SJSA1 (cell line): ENCODE results near the gene UBE2D2. TPM values are rescaled to one million over a fixed set of nuclear protein-coding genes. Genes with fewer than 3 reads are reported as not detected.
"Not testable (repeated sequence)": the region's sequence is repeated elsewhere in the genome, so short reads cannot be mapped to it uniquely, and the experiment has no call there.

Experiments used
- DNase-seq, 2 experiments: peaks; one replicate each; pipeline ENCODE4 v3.0.0-alpha.2; 2015 to 2020; ENCODE audit warnings: low spot score in 2 of 2, low read depth in 1 of 2
- H3K27ac ChIP-seq: fragments of 250-450 bp; sonication (Bioruptor Pico); 2 replicates; pipeline ENCODE4 v1.5.1; 2020; ENCODE audit warnings: mild to moderate bottlenecking, moderate library complexity
- H3K27me3 ChIP-seq: fragments of 250-450 bp; sonication (Bioruptor Pico); replicated peaks from 2 replicates; pipeline ENCODE4 v1.5.1; 2020; ENCODE audit warnings: mild to moderate bottlenecking, moderate library complexity
- H3K36me3 ChIP-seq: fragments of 250-450 bp; sonication (Bioruptor Pico); 2 replicates; pipeline ENCODE4 v1.5.1; 2020; ENCODE audit warnings: mild to moderate bottlenecking
- H3K4me1 ChIP-seq: fragments of 250-450 bp; sonication (Bioruptor Pico); replicated peaks from 2 replicates; pipeline ENCODE4 v1.6.1; 2021; ENCODE audit warnings: mild to moderate bottlenecking
- H3K4me3 ChIP-seq: fragments of 250-450 bp; sonication (Bioruptor Pico); 2 replicates; pipeline ENCODE4 v1.5.1; 2020; ENCODE audit warnings: mild to moderate bottlenecking
- H3K9me3 ChIP-seq: fragments of 250-450 bp; sonication (Bioruptor Pico); replicated peaks from 2 replicates; pipeline ENCODE4 v1.5.1; 2020; ENCODE audit warnings: mild to moderate bottlenecking
- total RNA-seq: library from RNA; depleted of rRNA; stranded (reverse); fragments of >200 nt; shearing (Covaris generic); gene quantifications from 2 replicates; pipeline ENCODE4 v1.2.3, GENCODE V29; 2014

Gene UBE2D2
- total RNA-seq, 1 experiment from 2014 or later, result 159 TPM

DNA sequence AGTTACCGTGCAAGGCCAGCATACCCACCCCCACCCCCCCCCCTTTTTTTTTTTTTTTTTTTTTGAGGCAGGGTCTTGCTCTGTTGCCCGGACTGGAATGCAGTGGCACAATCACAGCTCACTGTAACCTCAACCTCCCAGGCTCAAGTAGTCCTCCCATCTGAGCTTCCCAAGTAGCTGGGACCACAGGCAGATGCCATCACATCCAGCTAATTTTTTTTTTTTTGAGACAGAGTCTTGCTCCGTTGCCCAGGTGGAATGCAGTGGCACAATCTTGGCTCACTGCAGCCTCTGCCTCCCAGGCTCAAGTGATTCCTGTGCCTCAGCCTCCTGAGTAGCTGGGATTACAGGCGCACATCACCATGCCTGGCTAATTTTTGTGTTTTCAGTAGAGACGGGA is 64.3 kb downstream of the UBE2D2 start:
- H3K4me1 ChIP-seq, H3K27me3 ChIP-seq, H3K9me3 ChIP-seq, H3K4me3 ChIP-seq, H3K27ac ChIP-seq, DNase-seq: not testable (repeated sequence)
- peaks cover 84% of the 10 kb centered on the region for H3K36me3 ChIP-seq

DNA sequence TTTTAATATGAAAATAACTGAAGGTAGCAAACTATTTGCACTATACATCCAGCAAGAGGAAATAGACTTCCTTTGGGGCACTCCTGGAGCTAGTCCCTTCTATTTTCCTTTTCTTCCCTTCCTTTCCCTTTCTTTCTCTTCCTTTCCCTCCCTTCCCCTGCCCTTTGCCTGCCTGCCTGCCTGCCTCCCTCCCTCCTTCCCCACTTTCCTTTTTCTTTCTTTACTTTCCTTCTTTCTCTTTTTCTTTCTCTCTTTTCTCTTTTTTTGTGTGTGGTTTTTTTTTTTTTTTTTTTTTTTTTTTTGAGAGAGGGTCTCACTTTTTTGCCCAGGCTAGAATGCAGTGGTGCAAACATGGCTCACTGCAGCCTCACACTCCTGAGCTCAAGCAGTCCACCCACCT is 69.7 kb downstream of the UBE2D2 start:
- Histone ChIP-seq H3K9me3 (no peaks in the 10 kb centered on the region), H3K4me1 (peaks cover 12% of the 10 kb centered on the region), H3K27me3 (no peaks in the 10 kb centered on the region), H3K36me3 (peaks cover 44% of the 10 kb centered on the region), H3K27ac (no peak overlapping the region), H3K4me3 (no peak overlapping the region)
- no peak for DNase-seq

DNA sequence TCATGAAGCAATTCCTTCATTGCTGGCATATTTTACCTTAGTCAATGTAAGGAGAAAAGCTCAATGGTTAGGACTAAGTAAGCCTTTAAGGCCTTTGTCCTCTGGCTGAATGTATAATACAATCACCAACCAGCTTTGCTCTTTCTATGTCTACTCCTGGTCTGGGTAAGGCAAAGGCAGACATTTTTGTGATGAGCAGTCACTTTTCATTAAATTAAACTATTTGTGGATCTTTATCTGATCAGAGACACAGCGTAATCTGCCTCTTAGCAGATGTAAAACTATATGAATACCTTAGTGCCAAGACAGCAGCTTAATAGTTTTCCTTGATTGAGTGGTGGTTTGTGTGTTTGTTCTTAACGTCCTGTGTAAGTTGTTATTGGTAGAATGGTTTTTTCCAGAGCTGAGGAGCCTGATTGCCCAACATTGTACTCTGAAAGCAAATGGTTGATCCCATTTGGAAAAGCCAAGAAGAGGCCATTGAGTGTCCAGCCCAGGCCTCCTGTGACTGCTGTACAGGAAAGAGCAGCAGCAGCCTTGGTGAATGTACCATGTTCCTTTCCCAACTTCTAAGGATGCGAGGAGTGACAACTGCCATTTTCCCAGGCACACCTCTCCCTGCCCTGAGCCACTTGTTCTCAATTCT is 70.5 kb downstream of the UBE2D2 start:
- peaks cover 20% of the 10 kb centered on the region for H3K4me1 ChIP-seq
- peaks cover 36% of the 10 kb centered on the region for H3K36me3 ChIP-seq
- no peaks in the 10 kb centered on the region for H3K9me3 ChIP-seq
- H3K27ac ChIP-seq, result no peak overlapping the region
- H3K4me3 ChIP-seq, result no peak overlapping the region
- H3K27me3 ChIP-seq, result no peaks in the 10 kb centered on the region
- peak in 1 of 2 experiments; percentile 36 for DNase-seq

GRCh38 chr5:139633295-139634027 is 72.3 kb downstream of the UBE2D2 start:
- no peaks in the 10 kb centered on the region for H3K27me3 ChIP-seq
- no peak overlapping the region for H3K27ac ChIP-seq
- H3K9me3 ChIP-seq, result no peaks in the 10 kb centered on the region
- peak; percentile 77 to 80 for DNase-seq
- peaks cover 37% of the 10 kb centered on the region for H3K4me1 ChIP-seq
- H3K36me3 ChIP-seq, result peaks cover 18% of the 10 kb centered on the region
- no peak overlapping the region for H3K4me3 ChIP-seq

DNA sequence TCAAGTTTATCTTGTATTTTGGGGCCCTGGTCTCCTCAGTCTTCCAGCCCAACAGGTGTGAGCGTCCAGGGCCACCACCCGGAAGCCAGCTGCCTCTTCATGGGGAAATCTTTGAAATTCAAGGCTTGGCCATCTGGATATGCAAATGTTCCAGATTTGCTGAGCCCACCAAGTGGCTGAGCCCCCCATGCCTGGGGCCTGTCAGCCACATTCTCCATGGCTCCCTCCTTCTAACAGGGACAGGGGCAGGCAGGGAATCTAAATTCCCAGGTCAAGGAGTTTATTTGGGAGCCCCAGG is 72.8 kb downstream of the UBE2D2 start:
- no peak overlapping the region for H3K4me3 ChIP-seq
- H3K4me1 ChIP-seq, result peaks cover 41% of the 10 kb centered on the region

GRCh38 chr5:139634541-139634940 is 73.4 kb downstream of the UBE2D2 start:
- H3K27me3 ChIP-seq, result no peaks in the 10 kb centered on the region
- H3K4me3 ChIP-seq, result no peak overlapping the region
- H3K27ac ChIP-seq, result no peak overlapping the region
- peaks cover 9% of the 10 kb centered on the region for H3K36me3 ChIP-seq
- peak in 1 of 2 experiments; percentile 36 for DNase-seq
- no peaks in the 10 kb centered on the region for H3K9me3 ChIP-seq
- H3K4me1 ChIP-seq, result peaks cover 41% of the 10 kb centered on the region

More for the DNA sequence above, 72.8 kb downstream of the UBE2D2 start:
- Histone ChIP-seq H3K36me3 (peaks cover 14% of the 10 kb centered on the region), H3K9me3 (no peaks in the 10 kb centered on the region), H3K27me3 (no peaks in the 10 kb centered on the region), H3K27ac (no peak overlapping the region)
- peak in 1 of 2 experiments; percentile 31 for DNase-seq

- DNase-seq, result peak in 1 of 2 experiments; percentile 30
These were observed 74.1 kb downstream of the UBE2D2 start for GRCh38 chr5:139635191-139635590.

GRCh38 chr5:139635606-139636206 is 74.6 kb downstream of the UBE2D2 start:
- no peaks in the 10 kb centered on the region for H3K27me3 ChIP-seq
- no peak overlapping the region for H3K4me3 ChIP-seq
- H3K36me3 ChIP-seq, result no peaks in the 10 kb centered on the region
- no peak overlapping the region for H3K27ac ChIP-seq
- no peaks in the 10 kb centered on the region for H3K9me3 ChIP-seq
- H3K4me1 ChIP-seq, result peaks cover 45% of the 10 kb centered on the region
- peak; percentile 88 to 98 for DNase-seq

More at GRCh38 chr5:139635191-139635590, 74.1 kb downstream of the UBE2D2 start:
- Histone ChIP-seq H3K27me3 (no peaks in the 10 kb centered on the region), H3K36me3 (peaks cover 4% of the 10 kb centered on the region; the same call in 1 of the 2 replicates), H3K9me3 (no peaks in the 10 kb centered on the region), H3K4me3 (no peak overlapping the region), H3K4me1 (peaks cover 45% of the 10 kb centered on the region), H3K27ac (no peak overlapping the region)

GRCh38 chr5:139636207-139636792 is 75.2 kb downstream of the UBE2D2 start:
- Histone ChIP-seq H3K27me3 (no peaks in the 10 kb centered on the region), H3K4me3 (no peak overlapping the region), H3K9me3 (no peaks in the 10 kb centered on the region), H3K27ac (no peak overlapping the region), H3K36me3 (no peaks in the 10 kb centered on the region), H3K4me1 (peaks cover 45% of the 10 kb centered on the region)
- DNase-seq, result peak; percentile 38 to 48

- peaks cover 45% of the 10 kb centered on the region for H3K4me1 ChIP-seq
These were observed 75.9 kb downstream of the UBE2D2 start for GRCh38 chr5:139636975-139637408.

GRCh38 chr5:139637438-139638089 is 76.4 kb downstream of the UBE2D2 start:
- DNase-seq, result peak; percentile 84 to 92
- no peaks in the 10 kb centered on the region for H3K9me3 ChIP-seq
- peak overlapping the region; percentile 44 for H3K4me3 ChIP-seq
- no peaks in the 10 kb centered on the region for H3K36me3 ChIP-seq
- H3K27ac ChIP-seq, result peak overlapping the region; percentile 72
- H3K4me1 ChIP-seq, result peaks cover 45% of the 10 kb centered on the region
- H3K27me3 ChIP-seq, result no peaks in the 10 kb centered on the region

More at GRCh38 chr5:139636975-139637408, 75.9 kb downstream of the UBE2D2 start:
- Histone ChIP-seq H3K27me3 (no peaks in the 10 kb centered on the region), H3K36me3 (no peaks in the 10 kb centered on the region), H3K4me3 (peak overlapping the region; percentile 44), H3K27ac (no peak overlapping the region), H3K9me3 (no peaks in the 10 kb centered on the region)
- peak in 1 of 2 experiments; percentile 62 for DNase-seq

DNA sequence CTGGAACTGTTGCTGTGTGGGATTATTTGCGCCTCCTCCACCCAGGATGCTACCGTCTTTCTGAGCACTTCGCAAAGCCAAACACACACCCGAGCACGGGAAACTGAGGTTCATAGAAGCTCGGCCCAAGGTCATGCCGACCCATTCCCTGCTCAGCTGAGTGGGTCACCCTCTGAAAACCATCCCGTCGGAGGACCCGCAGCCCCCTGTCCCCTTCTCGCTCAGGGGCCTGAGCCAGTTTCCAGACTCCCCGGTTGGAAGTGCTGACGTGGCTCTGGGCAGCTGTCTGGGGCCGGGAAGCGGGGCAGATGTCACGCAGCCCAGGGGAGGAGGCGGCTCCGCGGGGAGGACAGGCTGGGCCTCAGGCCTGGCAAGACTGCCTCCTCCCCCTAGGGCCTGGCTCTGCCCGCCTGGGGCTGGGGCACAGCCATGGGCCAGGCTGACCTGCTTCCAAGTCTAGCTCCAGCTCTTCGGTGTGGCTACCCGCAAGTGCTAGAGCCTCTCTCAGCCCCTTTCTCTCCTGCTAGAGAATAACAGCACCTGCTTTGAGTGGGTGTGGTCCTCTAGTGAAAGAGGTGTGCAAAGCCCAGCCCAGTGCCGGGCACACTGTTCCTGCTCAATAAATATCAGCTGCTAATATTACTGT is 77.1 kb downstream of the UBE2D2 start:
- Histone ChIP-seq H3K4me1 (peaks cover 44% of the 10 kb centered on the region), H3K27ac (peak overlapping the region; percentile 72), H3K27me3 (no peaks in the 10 kb centered on the region), H3K9me3 (no peaks in the 10 kb centered on the region), H3K4me3 (peak overlapping the region; percentile 44), H3K36me3 (no peaks in the 10 kb centered on the region)
- peak; percentile 66 to 75 for DNase-seq
